GM18526 (cell line): ENCODE data around the gene HYAL2.

ENCODE experiments used
- POLR2A ChIP-seq: IDR thresholded peaks from 3 replicates; pipeline ENCODE4 v1.6.1; 2011; ENCODE audit not compliant: insufficient read length; ENCODE audit errors: extremely low read depth

HYAL2 gene

GRCh38 chr3:50340147-50340447 lies 17.6 kb upstream of the HYAL2 start:
- TF ChIP-seq POLR2A, result no peak

DNA sequence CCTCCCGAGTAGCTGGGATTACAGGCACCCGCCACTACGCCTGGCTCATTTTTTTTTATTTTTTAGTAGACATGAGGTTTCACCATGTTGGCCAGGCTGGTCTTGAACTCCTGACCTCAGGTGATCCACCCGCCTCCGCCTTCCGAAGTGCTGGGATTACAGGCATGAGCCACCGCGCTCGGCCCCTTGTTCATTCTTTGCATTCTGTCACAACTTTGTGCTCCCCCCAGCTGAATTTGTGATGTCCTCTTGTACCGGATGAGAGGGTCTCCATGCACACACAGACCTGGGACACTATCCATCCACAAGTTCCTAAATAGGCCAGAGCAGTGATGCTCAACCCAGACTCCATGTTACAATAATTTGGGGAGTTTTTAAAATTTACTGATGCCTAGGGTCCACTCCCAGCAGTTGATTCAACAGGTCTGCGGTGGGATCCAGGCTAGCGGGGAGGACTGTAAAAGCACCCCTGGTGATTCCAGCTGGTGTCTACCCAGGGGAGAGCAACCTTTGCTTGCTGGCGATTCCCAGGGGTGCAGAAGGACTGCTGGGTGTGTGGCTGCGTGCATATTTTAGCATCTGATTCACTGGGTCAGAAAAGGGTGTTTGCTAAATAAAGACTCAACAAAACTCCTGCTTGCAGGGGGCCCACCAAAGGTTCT lies 17.1 kb upstream of the HYAL2 start:
- no peak for TF ChIP-seq POLR2A

- no peak for TF ChIP-seq POLR2A
Measured at GRCh38 chr3:50338965-50339364, 16.4 kb upstream of the HYAL2 start.

- TF ChIP-seq POLR2A, result peak; percentile 77
Measured at GRCh38 chr3:50337175-50337861, 14.8 kb upstream of the HYAL2 start.

DNA sequence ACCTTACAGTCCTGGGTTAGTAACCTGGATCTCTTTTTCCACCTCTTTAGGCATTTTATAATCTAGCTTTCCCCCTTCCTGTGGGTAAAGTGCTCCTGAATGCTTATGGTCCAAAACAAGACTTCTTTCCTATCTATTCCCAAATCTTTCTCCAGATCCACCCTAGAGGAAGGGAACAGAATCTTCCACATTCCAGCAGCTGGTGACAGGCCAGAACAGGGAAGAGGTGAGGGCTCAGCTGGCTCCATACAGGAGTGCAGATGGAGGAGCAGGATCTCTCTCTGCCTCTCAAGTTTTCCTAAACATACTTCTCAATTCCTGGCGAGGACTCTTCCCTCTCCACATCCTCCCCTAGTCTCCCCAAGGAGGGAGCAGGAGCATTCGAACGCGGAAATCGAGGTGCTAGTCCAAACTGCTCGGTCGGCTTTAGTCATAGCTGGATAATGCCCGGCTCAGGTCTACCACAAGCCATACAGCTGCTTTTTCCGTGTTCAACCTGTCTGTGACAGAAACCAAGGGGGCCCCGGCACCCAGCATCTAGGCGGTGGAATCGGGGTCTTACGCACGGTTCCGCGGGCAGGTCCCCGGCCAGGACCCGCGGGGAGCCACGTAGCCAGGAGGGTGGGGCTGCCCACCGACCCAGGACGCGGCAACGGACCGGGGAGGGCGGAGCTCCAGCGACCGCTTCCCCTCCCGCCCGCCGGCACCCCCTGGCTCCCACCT lies 14.1 kb upstream of the HYAL2 start:
- no peak for TF ChIP-seq POLR2A

- TF ChIP-seq POLR2A, result no peak
Measured at GRCh38 chr3:50334339-50335075, 12.0 kb upstream of the HYAL2 start.

DNA sequence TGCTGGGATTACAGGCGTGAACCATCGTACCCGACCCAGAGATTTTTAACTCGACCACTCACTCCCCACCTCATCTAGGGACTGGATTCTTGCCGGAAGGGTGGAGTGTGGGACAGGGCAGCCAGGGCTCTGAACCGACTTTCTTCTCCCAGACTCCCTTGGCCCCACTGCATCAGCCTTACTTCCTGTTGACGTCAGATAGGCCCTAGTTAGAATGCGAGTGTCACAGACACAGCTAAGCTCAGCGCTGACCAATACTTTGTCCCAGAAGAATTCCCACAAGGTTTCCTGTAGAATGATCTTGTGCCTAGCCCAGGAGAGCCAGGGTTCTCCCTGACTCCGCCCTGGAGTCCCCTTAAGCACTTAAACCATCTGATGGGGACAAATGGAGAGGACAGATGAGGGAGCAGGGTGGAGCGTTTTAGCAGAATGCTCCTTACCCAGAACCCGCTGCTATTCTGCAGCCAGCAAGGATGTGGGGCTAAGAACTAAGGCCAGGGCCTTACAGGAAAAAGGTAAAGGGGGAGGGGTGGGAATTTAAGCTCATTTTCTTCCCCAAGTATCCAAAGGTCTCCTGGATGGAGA lies 11.3 kb upstream of the HYAL2 start:
- TF ChIP-seq POLR2A, result no peak

GRCh38 chr3:50331364-50331907 lies 8.9 kb upstream of the HYAL2 start:
- no peak for TF ChIP-seq POLR2A

DNA sequence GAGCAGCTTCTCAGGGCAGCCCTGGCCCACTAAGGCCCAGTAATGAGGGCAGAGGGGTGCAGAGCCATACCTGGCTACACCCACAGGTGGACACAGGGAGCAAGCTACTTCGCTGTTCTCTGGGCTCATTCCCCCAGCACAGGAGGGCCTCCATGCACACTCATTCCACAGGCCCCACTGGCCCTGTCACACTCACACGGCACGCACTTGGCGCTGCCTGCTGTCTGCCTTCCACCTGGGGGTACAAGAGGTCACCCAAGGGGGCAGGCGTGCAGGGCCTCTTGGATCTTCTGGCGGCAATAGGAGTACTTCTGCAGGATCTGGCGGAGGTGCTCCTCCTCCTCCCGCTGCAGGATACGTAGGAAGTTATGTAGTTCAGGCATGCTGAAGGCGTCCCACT lies 7.8 kb upstream of the HYAL2 start:
- TF ChIP-seq POLR2A, result no peak

- peak; percentile 81 for TF ChIP-seq POLR2A
Measured at GRCh38 chr3:50327943-50328691, 5.6 kb upstream of the HYAL2 start, which contains the start of gene TUSC2. TUSC2 (minus strand) TSS chr3:50328223; CDS start chr3:50328099, 124 bp downstream.

GRCh38 chr3:50327129-50327528 lies 4.6 kb upstream of the HYAL2 start:
- no peak for TF ChIP-seq POLR2A

GRCh38 chr3:50326182-50326541 lies 3.6 kb upstream of the HYAL2 start:
- no peak for TF ChIP-seq POLR2A

DNA sequence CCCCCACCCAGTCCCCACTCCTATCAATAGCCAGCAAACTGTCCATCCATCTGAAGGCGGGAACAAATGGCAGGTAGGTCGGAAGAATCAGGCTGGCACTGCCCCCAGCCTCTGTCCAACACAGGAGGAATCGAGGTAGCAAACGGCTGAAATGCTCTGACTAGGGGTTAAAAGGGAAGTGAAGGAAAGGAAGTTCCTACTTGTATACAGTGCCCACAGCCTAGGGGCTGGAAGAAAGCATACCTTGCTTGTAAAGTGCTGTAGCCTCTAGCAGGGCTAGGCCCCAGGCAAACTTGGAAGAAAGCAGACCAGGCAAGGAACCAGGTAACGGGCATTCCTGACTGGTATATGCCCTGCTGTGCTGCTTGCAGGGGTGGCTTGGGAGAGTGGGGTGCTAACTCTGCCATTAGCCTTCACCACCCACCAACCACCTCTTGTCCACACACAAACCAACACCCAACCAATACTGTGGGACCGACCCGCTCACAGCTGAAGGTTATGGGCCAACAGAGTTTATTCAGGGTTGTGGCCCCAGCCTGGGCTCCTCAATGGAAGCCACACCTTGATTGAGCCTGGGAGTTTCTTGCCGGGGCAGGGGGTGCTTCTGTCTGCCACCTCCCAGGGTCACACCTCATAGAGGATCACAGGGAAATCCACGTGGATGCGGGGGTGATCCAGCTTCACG lies 3.1 kb upstream of the HYAL2 start:
- TF ChIP-seq POLR2A, result no peak

GRCh38 chr3:50325113-50325480 lies 2.6 kb upstream of the HYAL2 start:
- no peak for TF ChIP-seq POLR2A

DNA sequence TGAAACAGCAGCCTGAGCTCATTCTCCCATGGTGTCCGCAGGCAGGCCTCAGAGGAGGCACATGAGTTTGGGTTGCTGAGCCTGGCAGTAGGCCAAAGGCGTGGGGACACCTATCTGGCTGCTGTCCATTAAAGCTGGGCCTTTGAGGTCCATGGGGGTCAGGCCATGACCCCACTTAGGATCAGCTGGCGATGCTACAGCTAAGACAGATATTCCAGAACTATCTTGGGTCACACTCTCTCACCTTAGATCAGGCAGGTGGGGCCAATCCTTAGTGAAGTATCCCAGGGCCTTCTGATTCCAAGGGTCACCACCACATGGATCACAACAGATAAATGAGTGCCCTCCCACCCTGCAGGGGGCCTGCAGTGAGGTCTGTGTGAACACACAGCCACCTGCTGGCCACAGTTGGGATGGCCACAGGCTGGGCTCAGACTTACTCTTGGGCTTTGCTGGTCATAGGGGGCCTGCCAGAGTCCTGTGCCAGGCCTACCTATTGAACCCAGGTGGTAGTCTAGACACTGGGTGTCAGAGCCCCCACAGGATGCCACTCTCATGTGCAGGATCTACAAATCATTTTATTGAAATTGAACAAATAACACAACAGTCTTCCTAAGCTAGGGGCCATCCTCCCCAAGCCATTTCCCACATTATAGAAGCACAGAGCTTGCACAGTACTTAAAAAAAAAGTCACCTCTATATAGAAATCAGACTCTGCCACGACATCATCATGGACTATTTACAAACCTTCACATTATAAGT lies 2.0 kb upstream of the HYAL2 start:
- no peak for TF ChIP-seq POLR2A
